B cell (primary cell): ENCODE data around the gene RAI1. TPM values are rescaled to one million over a fixed set of nuclear protein-coding genes. Genes with fewer than 3 reads are reported as not detected.

Source experiments
- ATAC-seq: fragments of 200-7000 bp; cut with Tn5 transposase; one replicate; pipeline ENCODE4 v1.10.0; 2021; ENCODE audit warnings: low read depth, mild to moderate bottlenecking, moderate number of reproducible peaks, moderate library complexity
- CTCF ChIA-PET: fragments of 350-600 bp; sonication (Branson Sonifier 250); formaldehyde crosslinking; loops from one replicate; lab custom pipeline; 2021; ENCODE audit warnings: antibody characterized with exemption, inconsistent platforms; lab: Charles Lee
- POLR2A ChIA-PET: fragments of 350-600 bp; sonication (Branson Sonifier 250); formaldehyde crosslinking; loops from one replicate; lab custom pipeline; 2021; ENCODE audit warnings: antibody characterized with exemption; lab: Charles Lee
- DNase-seq: peaks from one replicate; pipeline ENCODE4 v3.0.0; 2013
- H2AFZ ChIP-seq: 2 replicates; pipeline ENCODE4 v1.6.1; 2012; ENCODE audit warnings: mild to moderate bottlenecking, low read depth, low read length; ENCODE audit not compliant: insufficient read depth, poor library complexity, severe bottlenecking
- H3K27ac ChIP-seq, 2 donors: 1 replicate in 1 of 2; 2 replicates in 1 of 2; pipeline ENCODE4 v1.5.1; 2012 to 2013; ENCODE audit warnings: low read length in 2 of 2, mild to moderate bottlenecking in 2 of 2, moderate library complexity in 1 of 2
- H3K27me3 ChIP-seq, 4 experiments: fragments of 200-600 bp in 1 of 4; sonication (generic) in 1 of 4; replicated peaks in 1 of 4; 1 replicate in 2 of 4; 2 replicates in 2 of 4; pipeline versions ENCODE4 v1.6.1 to v1.7.0; 2013 to 2016; ENCODE audit warnings: low read length in 3 of 4, mild to moderate bottlenecking in 2 of 4, mixed read lengths in 1 of 4, moderate library complexity in 1 of 4; ENCODE audit not compliant: insufficient read depth in 4 of 4, control insufficient read depth in 3 of 4; ENCODE audit errors: control extremely low read depth in 1 of 4
- H3K36me3 ChIP-seq, 2 experiments: replicated peaks in 1 of 2; 1 replicate in 1 of 2; 2 replicates in 1 of 2; pipeline versions ENCODE4 v1.6.1 to v1.7.1; 2013; ENCODE audit warnings: low read length in 1 of 2; ENCODE audit not compliant: insufficient read depth in 2 of 2, control insufficient read depth in 1 of 2; ENCODE audit errors: control extremely low read depth in 1 of 2, extremely low read depth in 1 of 2
- H3K4me1 ChIP-seq, 2 donors: fragments of 200-600 bp in 1 of 2; sonication (generic) in 1 of 2; 1 replicate in 1 of 2; 2 replicates in 1 of 2; pipeline versions ENCODE4 v1.5.1 to v1.6.1; 2013 to 2017; ENCODE audit warnings: low read length in 2 of 2; ENCODE audit not compliant: control insufficient read depth in 2 of 2, insufficient read depth in 2 of 2
- H3K4me2 ChIP-seq: replicated peaks from 2 replicates; pipeline ENCODE3; 2012; ENCODE audit warnings: mild to moderate bottlenecking, low read depth, low read length; ENCODE audit not compliant: poor library complexity, severe bottlenecking
- H3K4me3 ChIP-seq, 5 experiments: fragments of 200-600 bp in 1 of 5; sonication (generic) in 1 of 5; 1 replicate in 3 of 5; 2 replicates in 2 of 5; pipeline versions ENCODE4 v1.5.1 to v1.7.0; 2011 to 2016; ENCODE audit warnings: low read length in 4 of 5, mild to moderate bottlenecking in 4 of 5, low read depth in 2 of 5, control low read depth in 1 of 5, moderate library complexity in 1 of 5; ENCODE audit not compliant: insufficient read depth in 1 of 5; ENCODE audit errors: control extremely low read depth in 1 of 5, extremely low read depth in 1 of 5
- H3K79me2 ChIP-seq: fragments of 200-600 bp; sonication (generic); one replicate; pipeline ENCODE4 v1.6.0; 2016; ENCODE audit warnings: low read length; ENCODE audit not compliant: control insufficient read depth, insufficient read depth
- H3K9ac ChIP-seq: fragments of 200-600 bp; sonication (generic); 2 replicates; pipeline ENCODE4 v1.6.1; 2017; ENCODE audit warnings: mild to moderate bottlenecking, low read length, moderate library complexity
- H3K9me3 ChIP-seq, 3 donors: one replicate each; pipeline versions ENCODE4 v1.6.1 to v1.7.1; 2013; ENCODE audit warnings: low read length in 2 of 3; ENCODE audit not compliant: control insufficient read depth in 2 of 3, insufficient read depth in 1 of 3; ENCODE audit errors: control extremely low read depth in 1 of 3
- H4K20me1 ChIP-seq: 2 replicates; pipeline ENCODE4 v1.6.0; 2012; ENCODE audit warnings: mild to moderate bottlenecking, low read length; ENCODE audit not compliant: insufficient read depth, control insufficient read depth, poor library complexity, severe bottlenecking
- H3K27ac Mint-ChIP-seq: one replicate; pipeline ENCODE4 v1.8.0; 2021; ENCODE audit warnings: mixed read lengths
- H3K27me3 Mint-ChIP-seq: one replicate; pipeline ENCODE4 v1.8.0; 2021; ENCODE audit warnings: mixed read lengths
- H3K4me1 Mint-ChIP-seq: one replicate; pipeline ENCODE4 v1.8.0; 2021; ENCODE audit warnings: mixed read lengths
- H3K4me3 Mint-ChIP-seq: one replicate; pipeline ENCODE4 v1.8.0; 2021; ENCODE audit warnings: mixed read lengths
- H3K9me3 Mint-ChIP-seq: one replicate; pipeline ENCODE4 v1.8.0; 2022; ENCODE audit warnings: mixed read lengths; ENCODE audit not compliant: insufficient read depth
- EZH2 ChIP-seq: IDR thresholded peaks from 2 replicates; pipeline ENCODE4 v1.6.1; 2012; ENCODE audit warnings: borderline replicate concordance, low read depth, mild to moderate bottlenecking, moderate library complexity, low read length; ENCODE audit not compliant: insufficient read depth, poor library complexity, severe bottlenecking
- WGBS: methylation state at CpG from one replicate; pipeline ENCODE4 v1.1.5; 2013; ENCODE audit warnings: missing lambda C conversion rate; ENCODE audit not compliant: insufficient coverage; 5-methylcytosine and 5-hydroxymethylcytosine counted together
- intact Hi-C: fragments of 100-400 bp; cut with micrococcal nuclease; formaldehyde crosslinking; loops from one replicate; pipeline ENCODE4 v1.10.0; 2022
- polyA plus RNA-seq: library from polyadenylated mRNA; depleted of rRNA; stranded (reverse); fragments of >200 nt; gene quantifications from 2 replicates; pipeline ENCODE4 v1.2.3, GENCODE V29; 2012
- total RNA-seq, 2 donors: library from RNA; stranded (reverse); fragments of 120-200 nt in 1 of 2; gene quantifications; 1 replicate in 1 of 2; 2 replicates in 1 of 2; pipeline versions ENCODE4 v1.2.3 to v1.2.4, GENCODE V29; 2013 to 2022
- TF ChIP-seq, protein P1 (sequence below): fragments of 200-600 bp; IDR thresholded peaks from one replicate; pipeline ENCODE4 v1.8.0; 2022; ENCODE audit warnings: antibody characterized with exemption, mild to moderate bottlenecking

Gene RAI1
- total and polyA plus RNA-seq, 2 donors (not counting 1 experiment from before 2014, with no cell fraction given): 4.7 to 34.0 TPM

DNA sequence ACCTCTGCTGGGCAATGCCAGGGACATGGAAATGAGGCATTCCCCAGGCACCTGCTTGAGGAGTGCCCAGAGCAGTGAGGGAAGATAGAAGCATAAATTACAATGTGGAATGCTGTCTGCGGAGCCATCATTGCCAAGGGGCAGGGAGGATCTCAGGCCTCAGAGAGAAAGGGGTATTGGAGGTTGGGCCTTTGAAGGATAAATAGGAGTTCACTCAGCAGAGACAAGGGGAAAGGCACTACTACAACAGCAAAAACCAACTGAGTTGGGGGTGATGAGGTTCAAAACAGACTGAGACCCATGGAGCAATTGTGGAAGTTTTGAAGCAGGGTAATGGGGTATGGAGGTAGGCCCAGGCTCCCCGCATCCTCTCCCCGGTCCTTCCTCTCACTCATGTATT is 122.7 kb downstream of the RAI1 start:
- Mint-ChIP-seq H3K9me3 (no peaks in the 10 kb centered on the region), H3K27me3 (no peaks in the 10 kb centered on the region), H3K27ac (no peak overlapping the region), H3K4me3 (no peak overlapping the region), H3K4me1 (peaks cover 3% of the 10 kb centered on the region)
- Histone ChIP-seq H3K9ac (no peak overlapping the region), H3K4me2 (no peak overlapping the region), H3K27ac (no peak overlapping the region), H3K79me2 (no peaks in the 10 kb centered on the region), H3K27me3 (no peaks in the 10 kb centered on the region), H3K36me3 (no peaks in the 10 kb centered on the region), H4K20me1 (no peaks in the 10 kb centered on the region), H2AFZ (no peak overlapping the region), H3K4me1 (peaks cover 0 to under 1% of the 10 kb centered on the region in 2 donors), H3K9me3 (no peaks in the 10 kb centered on the region), H3K4me3 (no peak overlapping the region)
- POLR2A ChIA-PET: interaction anchor here (0.6 kb wide), 1 partner anchor 12 kb away, joined by 3 read pairs; no protein-coding TSS in a partner anchor
- 89% methylated on average over 3 of the region's 3 CpGs for WGBS
- intact Hi-C loops: no loop called here
- TF ChIP-seq EZH2: no peak
- TF ChIP-seq, protein P1, sequence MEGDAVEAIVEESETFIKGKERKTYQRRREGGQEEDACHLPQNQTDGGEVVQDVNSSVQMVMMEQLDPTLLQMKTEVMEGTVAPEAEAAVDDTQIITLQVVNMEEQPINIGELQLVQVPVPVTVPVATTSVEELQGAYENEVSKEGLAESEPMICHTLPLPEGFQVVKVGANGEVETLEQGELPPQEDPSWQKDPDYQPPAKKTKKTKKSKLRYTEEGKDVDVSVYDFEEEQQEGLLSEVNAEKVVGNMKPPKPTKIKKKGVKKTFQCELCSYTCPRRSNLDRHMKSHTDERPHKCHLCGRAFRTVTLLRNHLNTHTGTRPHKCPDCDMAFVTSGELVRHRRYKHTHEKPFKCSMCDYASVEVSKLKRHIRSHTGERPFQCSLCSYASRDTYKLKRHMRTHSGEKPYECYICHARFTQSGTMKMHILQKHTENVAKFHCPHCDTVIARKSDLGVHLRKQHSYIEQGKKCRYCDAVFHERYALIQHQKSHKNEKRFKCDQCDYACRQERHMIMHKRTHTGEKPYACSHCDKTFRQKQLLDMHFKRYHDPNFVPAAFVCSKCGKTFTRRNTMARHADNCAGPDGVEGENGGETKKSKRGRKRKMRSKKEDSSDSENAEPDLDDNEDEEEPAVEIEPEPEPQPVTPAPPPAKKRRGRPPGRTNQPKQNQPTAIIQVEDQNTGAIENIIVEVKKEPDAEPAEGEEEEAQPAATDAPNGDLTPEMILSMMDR: no peak
- ATAC-seq (no peak), DNase-seq (no peak)
- CTCF ChIA-PET: no interaction called here

GRCh38 chr17:17805575-17805974 is 124.3 kb downstream of the RAI1 start:
- 98% methylated on average over 9 of the region's 9 CpGs for WGBS

More at GRCh38 chr17:17805575-17805974, 124.3 kb downstream of the RAI1 start:
- ChIA-PET CTCF (interaction anchor here (1.0 to 1.4 kb wide), 2 partner anchors 15 to 57 kb away, joined by 3 read pairs; no protein-coding TSS in a partner anchor), POLR2A (no interaction called here)
- H3K4me1 Mint-ChIP-seq: peaks cover 3% of the 10 kb centered on the region
- H3K4me2 ChIP-seq: no peak overlapping the region
- no peak overlapping the region for H3K27ac ChIP-seq
- ATAC-seq (no peak), DNase-seq (no peak)
- H3K4me1 ChIP-seq: peaks cover 0 to 3% of the 10 kb centered on the region in 2 donors
- H3K27ac Mint-ChIP-seq: no peak overlapping the region
- no peaks in the 10 kb centered on the region for H4K20me1 ChIP-seq
- H3K4me3 Mint-ChIP-seq: no peak overlapping the region
- no peak overlapping the region for H3K9ac ChIP-seq
- H2AFZ ChIP-seq: no peak overlapping the region
- no peaks in the 10 kb centered on the region for H3K27me3 Mint-ChIP-seq
- TF ChIP-seq, protein P1: no peak
- no peak for TF ChIP-seq EZH2
- no peak overlapping the region for H3K4me3 ChIP-seq
- intact Hi-C loops: no loop called here
- no peaks in the 10 kb centered on the region for H3K36me3 ChIP-seq
- no peaks in the 10 kb centered on the region for H3K9me3 Mint-ChIP-seq
- no peaks in the 10 kb centered on the region for H3K27me3 ChIP-seq
- no peaks in the 10 kb centered on the region for H3K9me3 ChIP-seq
- H3K79me2 ChIP-seq: no peaks in the 10 kb centered on the region
